M059J (cell line): ENCODE measurements around the gene B4GALT5. TPM values are rescaled to one million over a fixed set of nuclear protein-coding genes. Genes with fewer than 3 reads are reported as not detected.

ENCODE experiments used
- DNase-seq: peaks from one replicate; pipeline ENCODE4 v3.0.0-alpha.2; 2012; ENCODE audit warnings: low read depth
- total RNA-seq: library from RNA; depleted of rRNA; stranded (reverse); fragments of >200 nt; shearing (Covaris generic); gene quantifications from 2 replicates; pipeline ENCODE4 v1.2.3, GENCODE V29; 2014; rRNA removed

B4GALT5 gene
- total RNA-seq, 1 experiment from 2014 or later, result 46.0 TPM

GRCh38 chr20:49585585-49586245 lies 128.0 kb downstream of the B4GALT5 start:
- DNase-seq, result no peak

DNA sequence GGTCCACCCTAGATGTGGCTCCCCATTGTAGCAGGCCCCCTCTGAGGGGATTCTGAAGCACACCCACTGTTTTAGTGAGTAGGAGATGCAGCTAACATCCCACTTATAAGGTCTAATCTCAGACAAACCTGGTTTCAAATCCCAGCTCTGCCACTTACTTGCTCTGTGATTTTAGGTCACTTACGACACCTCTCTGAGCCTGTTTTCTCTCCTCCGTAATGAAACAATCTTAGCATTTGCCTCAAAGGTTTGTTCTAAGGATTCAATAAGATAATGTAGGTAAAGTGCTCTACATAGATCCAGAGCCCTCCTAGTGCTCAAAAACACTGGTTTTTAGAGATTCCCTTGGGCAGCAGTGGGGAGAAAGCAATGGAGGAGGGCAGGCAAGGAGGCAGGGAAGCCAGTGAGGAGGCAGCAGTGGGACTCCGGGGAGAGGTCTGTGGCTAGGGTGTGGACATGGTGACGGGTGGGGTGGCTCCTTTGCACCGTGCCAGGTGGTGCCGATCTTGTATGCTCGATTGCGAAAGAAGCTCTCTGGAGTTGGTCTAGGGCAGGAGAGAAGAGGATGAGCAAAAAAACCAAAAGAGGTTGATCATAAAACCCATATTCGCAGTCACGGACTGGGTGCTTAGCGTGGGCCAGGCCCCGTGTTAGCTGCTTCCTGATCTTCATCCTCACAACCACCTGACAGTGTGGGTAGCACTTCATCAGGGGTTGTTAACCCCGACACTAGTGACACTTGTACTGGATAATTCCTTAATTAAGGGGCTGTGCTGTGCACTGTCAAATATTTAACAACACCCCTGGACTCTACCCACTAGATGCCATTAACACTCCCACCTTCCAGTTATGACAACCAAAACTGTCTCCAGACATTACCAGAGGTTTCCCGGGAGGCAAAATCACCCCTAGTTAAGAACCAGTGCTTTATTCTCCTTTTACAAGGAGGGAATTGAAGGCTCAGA lies 129.0 kb downstream of the B4GALT5 start:
- no peak for DNase-seq

DNA sequence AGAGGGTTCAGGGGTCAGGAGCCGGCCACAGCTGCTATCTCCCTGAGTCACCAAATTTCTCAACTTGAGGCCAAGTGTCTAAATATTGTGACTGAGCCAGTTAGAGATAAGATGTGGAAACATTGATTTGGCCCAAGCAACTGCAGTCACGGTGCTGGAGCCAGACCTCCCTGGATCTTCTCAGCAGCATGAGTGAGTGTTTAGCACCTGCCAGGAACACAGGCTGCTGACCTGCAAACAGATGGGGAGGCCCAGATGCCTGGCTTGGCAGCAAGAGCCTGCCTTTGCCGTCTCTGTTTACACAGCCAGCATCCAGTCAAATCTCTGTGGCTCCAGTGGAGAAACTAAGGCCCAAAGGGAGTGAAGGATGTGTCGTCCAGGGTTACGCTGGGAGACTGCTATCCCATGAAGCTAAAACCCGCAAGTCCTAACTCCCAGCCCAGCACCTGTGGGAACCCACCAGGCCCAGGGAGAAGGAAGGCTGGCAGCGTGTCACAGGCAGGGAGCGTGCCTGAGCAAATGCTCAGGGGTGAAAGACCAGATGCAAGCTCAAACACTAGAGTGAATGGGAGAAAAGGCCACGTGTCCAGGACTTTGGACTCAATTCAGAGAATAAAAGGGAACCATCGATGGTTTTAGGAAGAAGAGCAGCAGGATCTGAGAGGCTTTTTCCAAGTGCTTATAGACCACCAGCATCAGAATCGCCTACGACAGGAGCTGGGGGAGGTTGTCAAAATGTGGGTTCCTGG lies 129.8 kb downstream of the B4GALT5 start:
- peak; percentile 85 for DNase-seq

GRCh38 chr20:49583343-49583668 lies 130.4 kb downstream of the B4GALT5 start:
- no peak for DNase-seq

Other genes with a start within 250 kb of the B4GALT5 start
- not detected in 2 replicates for gene KCNB1, start 231.2 kb downstream of the B4GALT5 start, total RNA-seq
- gene PTGIS, start 145.7 kb downstream of the B4GALT5 start, total RNA-seq, result 0.02 and 0.07 TPM in 2 replicates
- gene SLC9A8, start 99.0 kb upstream of the B4GALT5 start, total RNA-seq, result 6.0 and 9.0 TPM in 2 replicates
- 4.1 and 8.3 TPM in 2 replicates for gene SPATA2, start 201.7 kb upstream of the B4GALT5 start, total RNA-seq
- gene RNF114, start 222.5 kb upstream of the B4GALT5 start, total RNA-seq, result 372 and 527 TPM in 2 replicates